PC-3 (cell line): ENCODE data around the gene GMNC. TPM values are rescaled to one million over a fixed set of nuclear protein-coding genes. Genes with fewer than 3 reads are reported as not detected.

ENCODE experiments used
- ATAC-seq: fragments of 200-7000 bp; cut with Tn5 transposase; 2 replicates; pipeline ENCODE4 v1.9.1; 2020; ENCODE audit warnings: mild to moderate bottlenecking, moderate library complexity
- BruUV-seq: library from RNA; stranded (reverse); fragments of 400-500 nt; replicated peaks from 2 replicates; lab custom pipeline; 2021; lab: Mats Ljungman, UMichigan
- CTCF ChIA-PET: fragments of 300-600 bp; sonication (Branson Sonifier 250); formaldehyde crosslinking; loops from one replicate; lab custom pipeline; 2022; ENCODE audit warnings: antibody characterized with exemption; lab: Charles Lee
- POLR2A ChIA-PET: fragments of 300-600 bp; sonication (Branson Sonifier 250); formaldehyde crosslinking; loops from one replicate; lab custom pipeline; 2022; ENCODE audit warnings: antibody characterized with exemption; ENCODE audit not compliant: unreplicated experiment; lab: Charles Lee
- DNase-seq: peaks from one replicate; pipeline ENCODE4 v3.0.0-alpha.2; 2015
- H2AFZ ChIP-seq: fragments of 300-600 bp; sonication (generic); 2 replicates; pipeline ENCODE4 v1.6.0; 2016; ENCODE audit warnings: antibody characterized with exemption, low read length
- H3F3A ChIP-seq: fragments of 300-600 bp; sonication (generic); one replicate; pipeline ENCODE4 v1.6.0; 2017; ENCODE audit warnings: antibody characterized with exemption, low read length, control low read depth, mild to moderate bottlenecking; ENCODE audit not compliant: unreplicated experiment
- H3K27ac ChIP-seq: fragments of 300-600 bp; sonication (generic); 2 replicates; pipeline ENCODE4 v1.5.1; 2016; ENCODE audit warnings: mild to moderate bottlenecking, low read length
- H3K27me3 ChIP-seq: fragments of 300-600 bp; sonication (generic); 2 replicates; pipeline ENCODE4 v1.6.1; 2016; ENCODE audit warnings: low read length, mixed read lengths
- H3K36me3 ChIP-seq: fragments of 300-600 bp; sonication (generic); 2 replicates; pipeline ENCODE4 v1.6.1; 2016; ENCODE audit warnings: low read depth, mixed run types, low read length, mixed read lengths
- H3K4me1 ChIP-seq: fragments of 300-600 bp; sonication (generic); 2 replicates; pipeline ENCODE4 v1.5.1; 2016; ENCODE audit warnings: low read length; ENCODE audit not compliant: insufficient read depth
- H3K4me2 ChIP-seq: fragments of 300-600 bp; sonication (generic); 2 replicates; pipeline ENCODE4 v1.6.0; 2016; ENCODE audit warnings: low read length
- H3K4me3 ChIP-seq: fragments of 300-600 bp; sonication (generic); 2 replicates; pipeline ENCODE4 v1.5.1; 2016; ENCODE audit warnings: mild to moderate bottlenecking, low read length, mixed read lengths
- H3K79me2 ChIP-seq: fragments of 300-600 bp; sonication (generic); 2 replicates; pipeline ENCODE4 v1.6.1; 2017; ENCODE audit warnings: low read length, mixed read lengths
- H3K9ac ChIP-seq: fragments of 300-600 bp; sonication (generic); 2 replicates; pipeline ENCODE4 v1.6.0; 2016; ENCODE audit warnings: mild to moderate bottlenecking, low read length
- H3K9me2 ChIP-seq: fragments of 300-600 bp; sonication (generic); replicated peaks from 2 replicates; pipeline ENCODE4 v1.6.1; 2016; ENCODE audit warnings: mixed run types, low read length, mixed read lengths
- H3K9me3 ChIP-seq: fragments of 300-600 bp; sonication (generic); 2 replicates; pipeline ENCODE4 v1.6.1; 2016; ENCODE audit warnings: low read length, mixed read lengths
- H4K20me1 ChIP-seq: fragments of 300-600 bp; sonication (generic); 2 replicates; pipeline ENCODE4 v1.6.1; 2016; ENCODE audit warnings: low read length, mixed read lengths
- EZH2 ChIP-seq: fragments of 300-600 bp; sonication (generic); IDR thresholded peaks from one replicate; pipeline ENCODE4 v1.6.1; 2017; ENCODE audit warnings: antibody characterized with exemption, mild to moderate bottlenecking, low read length; ENCODE audit not compliant: unreplicated experiment
- EZH2phosphoT487 ChIP-seq: fragments of 300-600 bp; sonication (generic); IDR thresholded peaks from 2 replicates; pipeline ENCODE4 v1.6.1; 2018; ENCODE audit warnings: mild to moderate bottlenecking, antibody characterized with exemption, low read length, borderline replicate concordance
- intact Hi-C: fragments of 100-400 bp; cut with micrococcal nuclease; formaldehyde crosslinking; loops from 2 replicates; pipeline ENCODE4 v1.9.0; 2023
- total RNA-seq: library from RNA; depleted of rRNA; stranded (reverse); fragments of >200 nt; gene quantifications from 2 replicates; pipeline ENCODE4 v1.2.3, GENCODE V29; 2014
- TF ChIP-seq, protein P1 (sequence below): fragments of 300-600 bp; sonication (generic); conservative IDR thresholded peaks from 2 replicates; pipeline ENCODE4 v1.5.1; 2017; ENCODE audit warnings: antibody characterized with exemption, low read depth, mild to moderate bottlenecking, low read length

GMNC gene
- total RNA-seq, 1 experiment from 2014 or later: not detected

GRCh38 chr3:190860521-190860920, 2.0 kb downstream of the GMNC start:
- no peaks in the 10 kb centered on the region for H3K4me1 ChIP-seq
- no peak overlapping the region for H2AFZ ChIP-seq
- CTCF ChIA-PET: no interaction called here
- H3K27me3 ChIP-seq: no peaks in the 10 kb centered on the region
- no peak overlapping the region for H3K4me3 ChIP-seq
- no peak for ATAC-seq
- TF ChIP-seq, protein P1, sequence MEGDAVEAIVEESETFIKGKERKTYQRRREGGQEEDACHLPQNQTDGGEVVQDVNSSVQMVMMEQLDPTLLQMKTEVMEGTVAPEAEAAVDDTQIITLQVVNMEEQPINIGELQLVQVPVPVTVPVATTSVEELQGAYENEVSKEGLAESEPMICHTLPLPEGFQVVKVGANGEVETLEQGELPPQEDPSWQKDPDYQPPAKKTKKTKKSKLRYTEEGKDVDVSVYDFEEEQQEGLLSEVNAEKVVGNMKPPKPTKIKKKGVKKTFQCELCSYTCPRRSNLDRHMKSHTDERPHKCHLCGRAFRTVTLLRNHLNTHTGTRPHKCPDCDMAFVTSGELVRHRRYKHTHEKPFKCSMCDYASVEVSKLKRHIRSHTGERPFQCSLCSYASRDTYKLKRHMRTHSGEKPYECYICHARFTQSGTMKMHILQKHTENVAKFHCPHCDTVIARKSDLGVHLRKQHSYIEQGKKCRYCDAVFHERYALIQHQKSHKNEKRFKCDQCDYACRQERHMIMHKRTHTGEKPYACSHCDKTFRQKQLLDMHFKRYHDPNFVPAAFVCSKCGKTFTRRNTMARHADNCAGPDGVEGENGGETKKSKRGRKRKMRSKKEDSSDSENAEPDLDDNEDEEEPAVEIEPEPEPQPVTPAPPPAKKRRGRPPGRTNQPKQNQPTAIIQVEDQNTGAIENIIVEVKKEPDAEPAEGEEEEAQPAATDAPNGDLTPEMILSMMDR: no peak
- no peaks in the 10 kb centered on the region for H4K20me1 ChIP-seq
- no peaks in the 10 kb centered on the region for H3K9me2 ChIP-seq
- no TSS peak for BruUV-seq
- H3K9me3 ChIP-seq: no peaks in the 10 kb centered on the region
- no peak for DNase-seq
- H3K4me2 ChIP-seq: no peak overlapping the region
- no peaks in the 10 kb centered on the region for H3F3A ChIP-seq
- H3K79me2 ChIP-seq: no peaks in the 10 kb centered on the region
- POLR2A ChIA-PET: no interaction called here
- no peak overlapping the region for H3K27ac ChIP-seq
- H3K36me3 ChIP-seq: no peaks in the 10 kb centered on the region
- H3K9ac ChIP-seq: no peak overlapping the region
- intact Hi-C loops: loop anchor here (5.0 to 10.0 kb wide), 2 partner anchors 48 to 346 kb away; partner anchors contain the start of gene IL1RAP

- no peak overlapping the region for H3K4me2 ChIP-seq
- TF ChIP-seq EZH2phosphoT487 (no peak), EZH2 (no peak)
- TF ChIP-seq, protein P1: no peak
- H3K27ac ChIP-seq: no peak overlapping the region
- H3K9me3 ChIP-seq: no peaks in the 10 kb centered on the region
- H3K9ac ChIP-seq: no peak overlapping the region
- H3F3A ChIP-seq: no peaks in the 10 kb centered on the region
- CTCF ChIA-PET: no interaction called here
- no peaks in the 10 kb centered on the region for H3K36me3 ChIP-seq
- H2AFZ ChIP-seq: no peak overlapping the region
- BruUV-seq: no TSS peak
- no peaks in the 10 kb centered on the region for H3K4me1 ChIP-seq
- ATAC-seq (no peak), DNase-seq (no peak)
- POLR2A ChIA-PET: no interaction called here
- no peaks in the 10 kb centered on the region for H3K27me3 ChIP-seq
- intact Hi-C loops: no loop called here
- H3K9me2 ChIP-seq: no peaks in the 10 kb centered on the region
- no peaks in the 10 kb centered on the region for H4K20me1 ChIP-seq
- H3K79me2 ChIP-seq: no peaks in the 10 kb centered on the region
- H3K4me3 ChIP-seq: no peak overlapping the region
Measured at GRCh38 chr3:190855151-190855550, 7.3 kb downstream of the GMNC start.

- Histone ChIP-seq H4K20me1 (no peaks in the 10 kb centered on the region), H3K27ac (no peak overlapping the region), H3K4me2 (no peak overlapping the region), H2AFZ (no peak overlapping the region), H3K4me1 (no peaks in the 10 kb centered on the region), H3K27me3 (no peaks in the 10 kb centered on the region), H3K9me3 (no peaks in the 10 kb centered on the region), H3K4me3 (no peak overlapping the region), H3K36me3 (no peaks in the 10 kb centered on the region), H3K9ac (no peak overlapping the region), H3K9me2 (no peaks in the 10 kb centered on the region), H3K79me2 (no peaks in the 10 kb centered on the region), H3F3A (no peaks in the 10 kb centered on the region)
- POLR2A ChIA-PET: no interaction called here
- no peak for DNase-seq
- TF ChIP-seq, protein P1: no peak
- TF ChIP-seq EZH2 (no peak), EZH2phosphoT487 (no peak)
- intact Hi-C loops: no loop called here
- CTCF ChIA-PET: no interaction called here
- ATAC-seq: no peak
- BruUV-seq: no TSS peak
Measured at GRCh38 chr3:190854062-190854461, 8.4 kb downstream of the GMNC start.
